ENCODE results near the gene PHYH. TPM values are rescaled to one million over a fixed set of nuclear protein-coding genes. Genes with fewer than 3 reads are reported as not detected.
A peak's percentile ranks its signal among the peaks of the same experiment; 100 is the strongest.

Gene PHYH
- total RNA-seq, 1 experiment from 2014 or later, result 52.3 TPM

- Mint-ChIP-seq H3K4me1 (ENCODE audit: low read depth, unreplicated experiment) (peaks cover 17% of the 10 kb centered on the region), H3K27ac (ENCODE audit: unreplicated experiment) (peak overlapping the region; percentile 24), H3K36me3 (ENCODE audit: insufficient read depth, unreplicated experiment) (peaks cover 48% of the 10 kb centered on the region), H3K4me3 (ENCODE audit: unreplicated experiment) (peak overlapping the region; percentile 80), H3K9me3 (ENCODE audit: unreplicated experiment) (no peaks in the 10 kb centered on the region), H3K27me3 (ENCODE audit: insufficient read depth, unreplicated experiment) (peaks cover 2% of the 10 kb centered on the region)
- peaks cover 14% of the 10 kb centered on the region; the same call in 1 of the 2 replicates for H3K4me1 ChIP-seq
- peak overlapping the region; percentile 39 for H3K4me3 ChIP-seq (ENCODE audit: low read depth, low read length)
- H3K9me3 ChIP-seq, result no peaks in the 10 kb centered on the region
- H3K27me3 ChIP-seq (replicated peaks; ENCODE audit: control insufficient read depth, insufficient read depth, low read length), result no peaks in the 10 kb centered on the region
- no TSS peak for BruUV-seq (replicated peaks)
- POLR2A ChIA-PET, result no interaction called here
- TF ChIP-seq CTCF (IDR thresholded peaks at IDR 0.05; ENCODE audit: insufficient read depth in 1 of 2, low read depth in 1 of 2, low read length in 1 of 2, severe bottlenecking in 1 of 2, unreplicated experiment in 1 of 2), result no peak
- intact Hi-C loops (cut with micrococcal nuclease; ENCODE audit: unreplicated experiment), result loop anchor here (2.0 kb wide), 1 partner anchor 47 kb away; the partner anchor contains the start of gene PHYH
- DNase-seq, result peak; percentile 86 to 90
- H3K36me3 ChIP-seq (ENCODE audit: control insufficient read depth, insufficient read depth, low read length), result peaks cover 3% of the 10 kb centered on the region; the same call in 1 of the 2 replicates
- CTCF ChIA-PET, result no interaction called here
These were observed 47.8 kb upstream of the PHYH start for GRCh38 chr10:13347500-13348156.

GRCh38 chr10:13347043-13347499 lies 47.2 kb upstream of the PHYH start:
- peak overlapping the region; percentile 79 for H3K27ac Mint-ChIP-seq (ENCODE audit: unreplicated experiment)
- POLR2A ChIA-PET, result no interaction called here

More at GRCh38 chr10:13347043-13347499, 47.2 kb upstream of the PHYH start:
- DNase-seq, result no peak
- H3K9me3 Mint-ChIP-seq (ENCODE audit: unreplicated experiment), result no peaks in the 10 kb centered on the region
- peaks cover 48% of the 10 kb centered on the region for H3K36me3 Mint-ChIP-seq (ENCODE audit: insufficient read depth, unreplicated experiment)
- Histone ChIP-seq H3K9me3 (no peaks in the 10 kb centered on the region), H3K36me3 (ENCODE audit: control insufficient read depth, insufficient read depth, low read length) (peaks cover 3% of the 10 kb centered on the region; the same call in 1 of the 2 replicates), H3K4me3 (ENCODE audit: low read depth, low read length) (peak overlapping the region; percentile 39), H3K4me1 (peaks cover 14% of the 10 kb centered on the region; the same call in 1 of the 2 replicates), H3K27me3 (replicated peaks; ENCODE audit: control insufficient read depth, insufficient read depth, low read length) (no peaks in the 10 kb centered on the region)
- CTCF ChIA-PET, result no interaction called here
- TF ChIP-seq CTCF (IDR thresholded peaks at IDR 0.05; ENCODE audit: insufficient read depth in 1 of 2, low read depth in 1 of 2, low read length in 1 of 2, severe bottlenecking in 1 of 2, unreplicated experiment in 1 of 2), result no peak
- peaks cover 2% of the 10 kb centered on the region for H3K27me3 Mint-ChIP-seq (ENCODE audit: insufficient read depth, unreplicated experiment)
- no TSS peak for BruUV-seq (replicated peaks)
- H3K4me3 Mint-ChIP-seq (ENCODE audit: unreplicated experiment), result peak overlapping the region; percentile 80
- intact Hi-C loops (cut with micrococcal nuclease; ENCODE audit: unreplicated experiment), result loop anchor here (2.0 kb wide), 1 partner anchor 46 kb away; the partner anchor contains the start of gene PHYH
- H3K4me1 Mint-ChIP-seq (ENCODE audit: low read depth, unreplicated experiment), result peaks cover 17% of the 10 kb centered on the region

Measured in Caco-2 (cell line).